ENCODE data around the gene CYP2W1.

- TF ChIP-seq, protein P1, sequence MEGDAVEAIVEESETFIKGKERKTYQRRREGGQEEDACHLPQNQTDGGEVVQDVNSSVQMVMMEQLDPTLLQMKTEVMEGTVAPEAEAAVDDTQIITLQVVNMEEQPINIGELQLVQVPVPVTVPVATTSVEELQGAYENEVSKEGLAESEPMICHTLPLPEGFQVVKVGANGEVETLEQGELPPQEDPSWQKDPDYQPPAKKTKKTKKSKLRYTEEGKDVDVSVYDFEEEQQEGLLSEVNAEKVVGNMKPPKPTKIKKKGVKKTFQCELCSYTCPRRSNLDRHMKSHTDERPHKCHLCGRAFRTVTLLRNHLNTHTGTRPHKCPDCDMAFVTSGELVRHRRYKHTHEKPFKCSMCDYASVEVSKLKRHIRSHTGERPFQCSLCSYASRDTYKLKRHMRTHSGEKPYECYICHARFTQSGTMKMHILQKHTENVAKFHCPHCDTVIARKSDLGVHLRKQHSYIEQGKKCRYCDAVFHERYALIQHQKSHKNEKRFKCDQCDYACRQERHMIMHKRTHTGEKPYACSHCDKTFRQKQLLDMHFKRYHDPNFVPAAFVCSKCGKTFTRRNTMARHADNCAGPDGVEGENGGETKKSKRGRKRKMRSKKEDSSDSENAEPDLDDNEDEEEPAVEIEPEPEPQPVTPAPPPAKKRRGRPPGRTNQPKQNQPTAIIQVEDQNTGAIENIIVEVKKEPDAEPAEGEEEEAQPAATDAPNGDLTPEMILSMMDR (IDR thresholded peaks at IDR 0.05 in 8 of 11, conservative IDR thresholded peaks at IDR 0.05 in 3 of 11), result no peak
- no peak for TF ChIP-seq POLR2A (IDR thresholded peaks at IDR 0.05)
Measured at GRCh38 chr7:1026721-1027161, 43.8 kb downstream of the CYP2W1 start.
